DOHH2 (cell line): ENCODE data around the gene VAC14.
"Not testable (repeated sequence)": the region's sequence is repeated elsewhere in the genome, so short reads cannot be mapped to it uniquely, and the experiment has no call there.

Experiments
- H3F3A ChIP-seq: fragments of 200-600 bp; sonication (generic), shearing (Covaris generic); 2 replicates; pipeline ENCODE4 v1.6.0; 2016; ENCODE audit warnings: antibody characterized with exemption, mild to moderate bottlenecking; ENCODE audit not compliant: control insufficient read depth, insufficient read depth
- H3K27ac ChIP-seq: fragments of 200-600 bp; sonication (generic); 2 replicates; pipeline ENCODE4 v1.5.1; 2014; ENCODE audit warnings: low read depth, mild to moderate bottlenecking, low read length, moderate library complexity
- H3K27me3 ChIP-seq: fragments of 200-600 bp; sonication (generic); 2 replicates; pipeline ENCODE4 v1.6.1; 2014; ENCODE audit warnings: mild to moderate bottlenecking, low read length, mixed read lengths; ENCODE audit not compliant: control insufficient read depth
- H3K36me3 ChIP-seq: fragments of 200-600 bp; sonication (generic); 2 replicates; pipeline ENCODE4 v1.6.1; 2014; ENCODE audit warnings: mild to moderate bottlenecking, low read length, moderate library complexity, mixed read lengths; ENCODE audit not compliant: control insufficient read depth
- H3K4me1 ChIP-seq: fragments of 200-600 bp; sonication (generic); 2 replicates; pipeline ENCODE4 v1.6.1; 2014; ENCODE audit warnings: mild to moderate bottlenecking, low read length, mixed read lengths; ENCODE audit not compliant: control insufficient read depth
- H3K4me2 ChIP-seq: fragments of 200-600 bp; sonication (generic); 2 replicates; pipeline ENCODE4 v1.6.0; 2014; ENCODE audit warnings: mild to moderate bottlenecking, low read length, moderate library complexity
- H3K4me3 ChIP-seq: fragments of 200-600 bp; sonication (generic); 2 replicates; pipeline ENCODE4 v1.5.1; 2014; ENCODE audit warnings: mild to moderate bottlenecking, low read length, mixed read lengths
- H3K79me2 ChIP-seq: fragments of 200-600 bp; sonication (generic); 2 replicates; pipeline ENCODE4 v1.6.1; 2014; ENCODE audit warnings: mild to moderate bottlenecking, low read length, mixed read lengths; ENCODE audit not compliant: control insufficient read depth
- H3K9me2 ChIP-seq: fragments of 200-600 bp; sonication (generic); replicated peaks from 2 replicates; pipeline ENCODE4 v1.6.1; 2014; ENCODE audit warnings: mild to moderate bottlenecking, low read length, mixed read lengths; ENCODE audit not compliant: control insufficient read depth
- H3K9me3 ChIP-seq: fragments of 200-600 bp; sonication (generic); 2 replicates; pipeline ENCODE4 v1.6.1; 2014; ENCODE audit warnings: antibody characterized with exemption, low read length, mixed read lengths; ENCODE audit not compliant: control insufficient read depth, insufficient read depth
- H4K20me1 ChIP-seq: fragments of 200-600 bp; sonication (generic); 2 replicates; pipeline ENCODE4 v1.6.0; 2014; ENCODE audit warnings: low read depth, mild to moderate bottlenecking, antibody characterized with exemption, low read length, moderate library complexity; ENCODE audit not compliant: control insufficient read depth, insufficient read depth
- EZH2phosphoT487 ChIP-seq: fragments of 200-600 bp; sonication (generic); IDR thresholded peaks from 2 replicates; pipeline ENCODE4 v1.6.1; 2017; ENCODE audit warnings: borderline replicate concordance, mild to moderate bottlenecking, antibody characterized with exemption, low read length, moderate library complexity, mixed read lengths
- TF ChIP-seq, protein P1 (sequence below): fragments of 200-600 bp; sonication (generic); IDR thresholded peaks from one replicate; pipeline ENCODE4 v1.5.1; 2014; ENCODE audit warnings: antibody characterized with exemption, mild to moderate bottlenecking, low read depth, low read length; ENCODE audit not compliant: poor library complexity, severe bottlenecking

Gene VAC14

DNA sequence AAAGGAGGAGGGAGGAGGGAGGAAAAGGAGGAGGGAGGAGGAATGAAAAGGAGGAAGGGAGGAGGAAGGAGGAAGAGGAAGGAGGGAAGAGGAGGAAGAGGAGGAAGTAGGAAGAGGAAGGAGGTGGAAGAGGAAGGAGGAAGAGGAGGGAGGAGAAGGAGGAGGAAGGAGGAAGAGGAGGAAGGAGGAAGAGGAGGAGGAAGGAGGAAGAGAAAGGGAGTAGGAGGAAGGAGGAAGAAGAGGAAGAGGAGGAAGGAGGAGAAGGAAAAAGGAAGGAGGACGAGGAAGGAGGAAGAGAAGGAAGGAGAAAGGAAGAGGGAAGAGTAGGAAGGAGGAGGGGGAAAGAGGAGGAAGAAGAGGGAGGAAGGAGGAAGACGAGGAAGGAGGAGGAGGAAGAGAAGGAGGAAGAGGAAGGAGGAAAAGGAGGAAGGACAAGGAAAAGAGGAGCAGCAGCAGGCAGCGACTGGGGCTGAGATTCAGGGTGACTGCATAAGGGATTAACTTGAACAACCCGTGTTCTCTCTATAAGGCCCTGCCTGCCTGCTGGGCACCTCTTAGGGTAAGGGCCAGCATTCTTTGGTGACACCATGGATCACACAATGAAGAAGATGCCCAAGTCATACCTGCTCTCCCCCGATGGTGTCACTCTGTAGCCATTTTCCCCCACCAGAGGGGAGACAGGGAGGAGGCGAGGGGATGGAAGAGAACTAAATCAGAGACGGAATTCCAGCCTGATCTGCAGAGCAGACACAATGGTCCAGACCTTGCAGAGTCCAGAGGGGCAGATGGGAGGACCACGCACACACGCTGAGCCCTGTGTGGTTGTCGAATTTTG, 156.0 kb downstream of the VAC14 start:
- Histone ChIP-seq H3K79me2 (no peaks in the 10 kb centered on the region), H3K4me3 (peak overlapping the region; percentile 35; the same call in 1 of the 2 replicates), H3K9me3 (peaks cover 3% of the 10 kb centered on the region; the same call in 1 of the 2 replicates), H3K27ac (no peak overlapping the region), H3K4me2 (peak overlapping the region; percentile 40), H3F3A (peaks cover 7% of the 10 kb centered on the region), H3K27me3 (no peaks in the 10 kb centered on the region), H3K36me3 (no peaks in the 10 kb centered on the region), H4K20me1 (no peaks in the 10 kb centered on the region), H3K9me2 (no peaks in the 10 kb centered on the region), H3K4me1 (peaks cover 9% of the 10 kb centered on the region)
- TF ChIP-seq, protein P1, sequence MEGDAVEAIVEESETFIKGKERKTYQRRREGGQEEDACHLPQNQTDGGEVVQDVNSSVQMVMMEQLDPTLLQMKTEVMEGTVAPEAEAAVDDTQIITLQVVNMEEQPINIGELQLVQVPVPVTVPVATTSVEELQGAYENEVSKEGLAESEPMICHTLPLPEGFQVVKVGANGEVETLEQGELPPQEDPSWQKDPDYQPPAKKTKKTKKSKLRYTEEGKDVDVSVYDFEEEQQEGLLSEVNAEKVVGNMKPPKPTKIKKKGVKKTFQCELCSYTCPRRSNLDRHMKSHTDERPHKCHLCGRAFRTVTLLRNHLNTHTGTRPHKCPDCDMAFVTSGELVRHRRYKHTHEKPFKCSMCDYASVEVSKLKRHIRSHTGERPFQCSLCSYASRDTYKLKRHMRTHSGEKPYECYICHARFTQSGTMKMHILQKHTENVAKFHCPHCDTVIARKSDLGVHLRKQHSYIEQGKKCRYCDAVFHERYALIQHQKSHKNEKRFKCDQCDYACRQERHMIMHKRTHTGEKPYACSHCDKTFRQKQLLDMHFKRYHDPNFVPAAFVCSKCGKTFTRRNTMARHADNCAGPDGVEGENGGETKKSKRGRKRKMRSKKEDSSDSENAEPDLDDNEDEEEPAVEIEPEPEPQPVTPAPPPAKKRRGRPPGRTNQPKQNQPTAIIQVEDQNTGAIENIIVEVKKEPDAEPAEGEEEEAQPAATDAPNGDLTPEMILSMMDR = no peak
- TF ChIP-seq EZH2phosphoT487 = no peak

DNA sequence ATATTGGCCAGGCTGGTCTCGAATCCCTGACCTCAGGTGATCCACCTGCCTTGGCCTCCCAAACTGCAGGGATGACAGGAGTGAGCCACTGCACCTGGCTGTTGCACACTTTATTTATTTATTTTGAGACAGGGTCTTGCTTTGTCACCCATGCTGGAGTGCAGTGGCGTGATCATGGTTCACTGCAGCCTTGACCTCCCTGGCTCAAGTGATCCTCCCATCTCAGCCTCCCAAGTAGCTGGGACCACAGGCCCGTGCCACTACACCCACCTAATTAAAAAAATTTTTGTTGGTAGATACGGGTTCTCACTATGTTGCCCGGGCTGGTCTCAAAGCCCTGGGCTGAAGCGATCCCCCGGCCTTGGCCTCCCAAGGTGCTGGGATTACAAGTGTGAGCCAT, 157.7 kb downstream of the VAC14 start:
- not testable (repeated sequence) for H3K4me1 ChIP-seq, H3K27ac ChIP-seq, H3K4me3 ChIP-seq, H3K9me3 ChIP-seq, H4K20me1 ChIP-seq, H3K4me2 ChIP-seq, H3K79me2 ChIP-seq, H3F3A ChIP-seq, H3K36me3 ChIP-seq, H3K27me3 ChIP-seq, H3K9me2 ChIP-seq

DNA sequence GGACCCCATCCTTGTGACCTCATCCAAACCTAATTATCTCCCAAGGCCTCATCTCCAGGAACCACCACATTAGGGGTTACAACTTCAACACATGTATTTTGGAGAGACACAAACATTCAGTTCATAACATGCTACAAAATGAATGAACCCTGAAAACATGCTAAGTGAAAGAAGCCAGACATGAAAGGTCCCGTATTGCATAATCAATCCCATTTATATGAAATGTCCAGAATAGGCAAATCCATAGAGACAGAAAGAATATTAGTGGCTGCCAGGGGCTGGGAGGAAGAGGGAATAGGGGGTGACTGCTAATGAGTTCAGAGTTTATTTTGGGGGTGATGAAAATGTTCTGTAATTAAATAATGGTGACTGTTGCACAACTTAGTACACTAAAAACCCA, 158.3 kb downstream of the VAC14 start:
- no peaks in the 10 kb centered on the region for H4K20me1 ChIP-seq
- H3K9me3 ChIP-seq = peaks cover 3% of the 10 kb centered on the region; the same call in 1 of the 2 replicates
- no peaks in the 10 kb centered on the region for H3K79me2 ChIP-seq
- 0 out of 2 replicates have a peak, but pooled peaks cover 3% of the 10 kb centered on the region for H3K27me3 ChIP-seq
- TF ChIP-seq, protein P1 = no peak
- TF ChIP-seq EZH2phosphoT487 = no peak
- H3K4me1 ChIP-seq = peaks cover 9% of the 10 kb centered on the region
- no peak overlapping the region for H3K4me3 ChIP-seq
- no peaks in the 10 kb centered on the region for H3K9me2 ChIP-seq
- no peak overlapping the region for H3K4me2 ChIP-seq
- peaks cover 7% of the 10 kb centered on the region for H3F3A ChIP-seq
- H3K27ac ChIP-seq = no peak overlapping the region
- no peaks in the 10 kb centered on the region for H3K36me3 ChIP-seq
